HUES64 (cell line): ENCODE measurements around the gene NOC2L.
"Not testable (repeated sequence)": the region's sequence is repeated elsewhere in the genome, so short reads cannot be mapped to it uniquely, and the experiment has no call there.

Experiments used
- H3K27ac ChIP-seq: 2 replicates; pipeline ENCODE4 v1.7.0; 2013; ENCODE audit warnings: low read depth, low read length, inconsistent platforms
- H3K27me3 ChIP-seq: 2 replicates; pipeline ENCODE4 v1.6.1; 2013; ENCODE audit warnings: mild to moderate bottlenecking, low read length; ENCODE audit not compliant: insufficient read depth
- H3K36me3 ChIP-seq: 2 replicates; pipeline ENCODE4 v1.6.1; 2013; ENCODE audit warnings: mild to moderate bottlenecking, low read length; ENCODE audit not compliant: insufficient read depth
- H3K4me1 ChIP-seq: 2 replicates; pipeline ENCODE4 v1.6.1; 2013; ENCODE audit warnings: mild to moderate bottlenecking, low read length, moderate library complexity; ENCODE audit not compliant: insufficient read depth
- H3K4me3 ChIP-seq: 2 replicates; pipeline ENCODE4 v1.5.1; 2013; ENCODE audit warnings: mild to moderate bottlenecking, low read length, moderate library complexity
- H3K9ac ChIP-seq: 2 replicates; pipeline ENCODE4 v1.6.1; 2013; ENCODE audit warnings: mild to moderate bottlenecking, low read depth, low read length
- H3K9me3 ChIP-seq: 2 replicates; pipeline ENCODE4 v1.6.1; 2013; ENCODE audit warnings: low read depth, low read length; ENCODE audit not compliant: insufficient read depth
- WGBS: fragments of 150-250, 120-280 bp; methylation state at CpG from one replicate; pipeline ENCODE4 v1.1.7; 2013; ENCODE audit warnings: missing lambda C conversion rate; 5-methylcytosine and 5-hydroxymethylcytosine counted together

The NOC2L gene

DNA sequence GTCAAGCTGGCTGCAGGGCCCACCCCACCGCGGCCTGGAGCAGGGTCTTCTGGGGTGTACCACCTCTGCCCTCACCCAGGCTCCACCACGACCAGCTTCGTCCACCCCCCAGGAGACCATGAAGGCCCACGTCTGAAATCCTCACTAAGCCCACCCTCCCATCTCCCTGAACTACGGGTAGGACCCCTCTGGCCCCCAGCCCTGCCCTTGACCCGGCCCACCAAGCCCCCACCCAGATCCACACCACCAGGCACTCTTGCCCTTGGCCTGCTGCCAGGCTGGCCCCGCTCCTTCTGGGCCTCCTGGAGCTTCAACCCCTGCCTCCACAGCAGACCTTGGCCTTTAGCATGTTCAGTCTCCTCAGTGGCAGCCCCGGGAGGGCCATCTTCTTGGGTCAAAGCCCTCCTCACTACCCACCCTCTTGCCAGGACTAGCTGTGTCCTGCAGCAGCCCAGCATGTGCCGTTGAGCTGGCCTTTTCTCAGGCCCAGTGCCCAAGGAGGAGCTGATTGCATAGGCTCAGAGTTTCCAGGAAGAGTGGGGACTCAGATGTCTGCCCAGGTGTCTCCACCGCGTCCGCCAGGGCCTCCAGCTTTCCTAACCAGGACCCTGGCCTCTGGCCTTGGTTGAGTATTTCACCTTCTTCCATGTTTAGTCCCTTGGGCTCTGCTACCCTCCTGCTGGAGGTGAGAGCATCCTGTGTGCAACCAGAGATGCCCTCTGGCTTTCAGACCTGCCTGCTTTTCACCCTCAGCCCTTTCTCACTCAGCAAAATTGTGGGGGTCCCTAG lies 53.1 kb downstream of the NOC2L start:
- Histone ChIP-seq H3K9me3 (no peaks in the 10 kb centered on the region), H3K4me3 (no peak overlapping the region), H3K36me3 (no peaks in the 10 kb centered on the region), H3K27me3 (peaks cover 67% of the 10 kb centered on the region), H3K4me1 (no peaks in the 10 kb centered on the region), H3K9ac (no peak overlapping the region), H3K27ac (no peak overlapping the region)
- WGBS: 84% methylated on average over 13 of the region's 13 CpGs

DNA sequence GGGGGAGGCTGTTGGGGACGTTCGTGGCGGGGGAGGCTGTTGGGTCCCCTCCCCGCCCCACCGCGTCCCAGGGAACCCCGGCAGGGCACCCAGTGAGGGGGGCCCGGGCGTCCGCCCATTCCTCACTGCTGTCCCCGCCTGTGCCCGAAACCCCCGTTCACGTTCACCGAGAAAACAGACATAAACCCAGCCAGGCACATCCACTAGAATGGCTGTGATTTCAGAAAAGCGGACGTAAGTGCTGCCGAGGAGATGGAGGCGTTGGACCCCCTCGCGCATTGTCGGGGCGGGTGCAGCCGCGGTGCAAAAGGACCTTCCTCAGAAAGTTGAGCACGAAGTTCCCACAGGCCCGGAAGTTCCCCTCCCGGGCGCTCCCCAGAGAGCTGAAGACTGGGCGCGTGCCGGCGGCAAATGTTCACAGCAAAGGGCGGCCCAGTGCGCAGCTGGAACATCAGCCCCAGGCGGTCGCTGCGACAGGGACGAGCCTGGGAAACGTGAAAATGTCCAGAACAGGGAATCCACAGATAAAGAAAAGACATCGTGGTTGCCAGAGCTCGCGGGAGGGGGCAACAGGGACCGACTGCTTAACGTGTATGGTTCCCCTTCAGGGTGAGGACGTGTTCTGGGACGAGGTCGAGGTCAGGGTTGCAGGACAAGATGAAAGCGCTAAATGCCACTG lies 53.8 kb downstream of the NOC2L start:
- Histone ChIP-seq H3K4me3 (peak overlapping the region; percentile 59), H3K27ac (no peak overlapping the region), H3K9ac (peak overlapping the region; percentile 65), H3K27me3 (peaks cover 66% of the 10 kb centered on the region), H3K4me1 (no peaks in the 10 kb centered on the region), H3K36me3 (no peaks in the 10 kb centered on the region), H3K9me3 (no peaks in the 10 kb centered on the region)
- 7% methylated on average over 49 of the region's 49 CpGs for WGBS

DNA sequence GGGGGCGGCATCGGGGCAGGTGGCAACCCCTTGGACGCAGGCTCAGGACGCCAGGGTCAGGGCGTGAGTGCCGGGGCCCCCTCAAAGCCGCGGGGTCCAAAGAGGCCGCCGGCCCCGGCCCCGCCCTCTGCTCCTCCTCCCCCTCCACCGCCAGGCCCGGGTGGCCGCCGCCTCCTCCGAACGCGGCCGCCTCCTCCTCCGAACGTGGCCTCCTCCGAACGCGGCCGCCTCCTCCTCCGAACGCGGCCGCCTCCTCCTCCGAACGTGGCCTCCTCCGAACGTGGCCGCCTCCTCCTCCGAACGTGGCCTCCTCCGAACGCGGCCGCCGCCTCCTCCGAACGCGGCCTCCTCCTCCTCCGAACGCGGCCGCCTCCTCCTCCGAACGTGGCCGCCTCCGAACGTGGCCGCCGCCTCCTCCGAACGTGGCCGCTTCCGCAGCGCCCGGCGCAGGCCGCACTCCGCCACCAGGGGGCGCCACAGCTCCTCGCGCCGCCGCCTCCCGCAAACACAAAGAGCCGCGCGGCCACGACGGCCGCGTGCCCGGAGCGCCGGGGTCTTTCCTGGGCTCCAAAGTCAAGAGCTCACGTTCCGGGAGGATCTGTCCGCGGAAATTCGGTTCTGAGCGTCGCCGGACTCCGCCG lies 54.6 kb downstream of the NOC2L start:
- H3K9me3 ChIP-seq: no peaks in the 10 kb centered on the region
- peaks cover 70% of the 10 kb centered on the region for H3K27me3 ChIP-seq
- WGBS: 2% methylated on average over 90 of the region's 91 CpGs

DNA sequence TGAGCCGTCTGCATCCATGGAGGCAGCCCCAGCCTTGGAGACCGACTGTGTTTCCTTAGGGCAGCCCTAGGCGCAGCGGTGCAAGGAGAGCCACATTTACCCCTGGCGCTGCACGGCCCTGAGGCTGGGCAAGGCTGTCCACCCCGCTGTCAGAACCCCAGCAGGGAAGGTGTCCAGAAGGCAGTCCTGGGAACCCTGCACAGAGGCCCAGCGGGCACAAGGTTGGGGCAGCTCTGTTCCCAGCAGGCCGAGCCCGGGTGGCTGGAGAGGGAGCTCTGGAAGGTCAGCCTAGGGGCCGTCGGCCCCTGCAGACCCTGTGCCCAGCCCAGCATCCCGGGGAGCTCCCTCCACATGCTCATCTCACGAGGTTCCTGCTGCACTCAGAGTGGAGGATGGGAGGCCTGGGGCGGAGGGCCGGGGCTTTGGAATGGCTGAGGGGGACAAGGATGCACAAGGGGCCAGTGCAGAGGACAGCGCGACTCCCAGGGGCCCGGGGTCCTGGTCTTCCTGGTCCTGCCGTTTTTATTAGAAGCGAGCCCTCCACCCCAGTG lies 55.3 kb downstream of the NOC2L start:
- no peak overlapping the region for H3K27ac ChIP-seq
- no peaks in the 10 kb centered on the region for H3K4me1 ChIP-seq
- no peaks in the 10 kb centered on the region for H3K36me3 ChIP-seq
- H3K27me3 ChIP-seq: peaks cover 72% of the 10 kb centered on the region
- no peak overlapping the region for H3K9ac ChIP-seq
- no peaks in the 10 kb centered on the region for H3K9me3 ChIP-seq
- no peak overlapping the region for H3K4me3 ChIP-seq
- 76% methylated on average over 21 of the region's 21 CpGs for WGBS

More for the DNA sequence above, 54.6 kb downstream of the NOC2L start:
- Histone ChIP-seq H3K9ac (no peak overlapping the region), H3K36me3 (no peaks in the 10 kb centered on the region), H3K27ac (no peak overlapping the region), H3K4me1 (no peaks in the 10 kb centered on the region), H3K4me3 (peak overlapping the region; percentile 29; the same call in 1 of the 2 replicates)

DNA sequence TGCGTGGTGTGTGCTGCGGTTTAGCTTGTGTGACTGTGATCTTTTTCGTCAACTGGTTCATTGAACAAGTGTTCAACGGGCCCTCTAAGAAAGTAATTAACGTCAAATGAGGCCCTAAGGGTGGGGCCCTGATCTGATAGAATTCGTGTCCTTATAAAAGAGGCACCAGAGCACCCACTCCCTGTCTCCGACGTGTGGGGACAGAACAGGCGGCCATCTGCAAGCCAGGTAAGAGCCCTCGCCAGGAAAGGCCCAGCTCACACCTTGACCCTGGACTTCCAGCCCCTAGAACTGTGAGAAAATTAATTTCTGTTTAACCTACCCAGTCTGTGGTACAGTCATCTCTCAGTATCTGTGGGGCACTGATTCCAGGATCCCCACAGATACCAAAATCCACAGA lies 55.8 kb downstream of the NOC2L start:
- Histone ChIP-seq H3K36me3 (no peaks in the 10 kb centered on the region), H3K27ac (no peak overlapping the region), H3K9me3 (no peaks in the 10 kb centered on the region), H3K9ac (no peak overlapping the region), H3K4me1 (no peaks in the 10 kb centered on the region), H3K4me3 (no peak overlapping the region), H3K27me3 (peaks cover 72% of the 10 kb centered on the region)
- 89% methylated on average over 10 of the region's 10 CpGs for WGBS

DNA sequence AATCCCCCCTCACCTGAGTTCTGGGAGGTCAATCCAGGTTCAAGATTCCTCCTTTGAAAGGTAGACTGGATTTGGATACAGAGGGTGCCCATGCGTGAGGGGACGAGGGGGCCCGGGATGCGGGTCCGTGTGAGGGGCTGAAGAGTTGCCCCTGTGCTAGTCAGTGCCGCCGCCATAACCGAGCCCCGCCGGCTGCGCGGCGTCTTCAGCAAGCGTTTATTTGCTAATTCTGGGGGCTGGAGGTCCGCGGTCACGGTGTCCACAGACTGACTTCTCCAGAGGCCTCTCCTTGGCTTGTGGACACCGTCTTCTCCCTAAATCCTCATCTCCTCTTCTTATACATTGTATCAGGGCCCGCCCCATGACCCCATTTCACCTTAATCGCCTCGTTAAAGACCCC lies 56.3 kb downstream of the NOC2L start:
- Histone ChIP-seq H3K27me3 (peaks cover 73% of the 10 kb centered on the region), H3K9ac (no peak overlapping the region), H3K4me3 (no peak overlapping the region), H3K9me3 (no peaks in the 10 kb centered on the region), H3K4me1 (no peaks in the 10 kb centered on the region), H3K36me3 (no peaks in the 10 kb centered on the region), H3K27ac (no peak overlapping the region)
- 92% methylated on average over 21 of the region's 21 CpGs for WGBS

DNA sequence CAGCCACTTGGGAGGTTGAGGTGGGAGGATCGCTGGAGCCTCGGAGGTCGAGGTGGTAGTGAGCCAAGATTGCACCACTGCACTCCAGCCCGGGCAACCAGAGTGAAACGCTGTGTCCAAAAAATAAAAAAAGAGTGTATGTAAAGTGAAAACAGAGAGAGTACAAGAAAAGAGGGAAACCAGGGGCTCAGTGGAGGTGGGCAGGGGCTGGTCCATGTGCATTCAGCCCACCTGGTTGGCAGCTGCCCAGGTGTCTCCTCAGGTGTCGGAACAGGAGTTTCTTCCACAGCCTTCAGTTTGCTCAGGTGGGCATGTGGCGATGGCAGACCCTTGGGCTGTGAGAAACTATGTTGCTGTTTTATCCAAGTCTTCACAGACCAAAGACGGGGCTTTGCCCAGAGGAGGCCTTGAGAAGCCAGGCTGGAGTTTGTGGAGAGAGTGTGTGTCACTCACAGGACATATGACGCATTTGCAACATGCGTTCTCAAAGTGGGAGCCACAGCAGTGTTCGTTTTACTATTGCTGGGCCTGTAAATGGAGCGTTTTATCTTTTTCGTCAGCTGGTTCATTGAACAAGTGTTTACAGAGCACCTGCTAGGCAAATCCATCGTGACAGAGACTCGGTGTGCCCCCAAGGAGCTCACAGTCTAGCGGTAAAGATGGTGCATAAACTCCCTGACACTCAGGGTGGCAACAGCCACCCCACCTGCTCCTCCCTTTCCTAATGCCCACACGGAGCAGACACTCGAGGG lies 57.8 kb downstream of the NOC2L start:
- H3K4me1 ChIP-seq: no peaks in the 10 kb centered on the region
- no peaks in the 10 kb centered on the region for H3K9me3 ChIP-seq
- no peak overlapping the region for H3K4me3 ChIP-seq
- H3K36me3 ChIP-seq: no peaks in the 10 kb centered on the region
- peaks cover 68% of the 10 kb centered on the region for H3K27me3 ChIP-seq
- H3K27ac ChIP-seq: no peak overlapping the region
- WGBS: 86% methylated on average over 18 of the region's 18 CpGs
- no peak overlapping the region for H3K9ac ChIP-seq

DNA sequence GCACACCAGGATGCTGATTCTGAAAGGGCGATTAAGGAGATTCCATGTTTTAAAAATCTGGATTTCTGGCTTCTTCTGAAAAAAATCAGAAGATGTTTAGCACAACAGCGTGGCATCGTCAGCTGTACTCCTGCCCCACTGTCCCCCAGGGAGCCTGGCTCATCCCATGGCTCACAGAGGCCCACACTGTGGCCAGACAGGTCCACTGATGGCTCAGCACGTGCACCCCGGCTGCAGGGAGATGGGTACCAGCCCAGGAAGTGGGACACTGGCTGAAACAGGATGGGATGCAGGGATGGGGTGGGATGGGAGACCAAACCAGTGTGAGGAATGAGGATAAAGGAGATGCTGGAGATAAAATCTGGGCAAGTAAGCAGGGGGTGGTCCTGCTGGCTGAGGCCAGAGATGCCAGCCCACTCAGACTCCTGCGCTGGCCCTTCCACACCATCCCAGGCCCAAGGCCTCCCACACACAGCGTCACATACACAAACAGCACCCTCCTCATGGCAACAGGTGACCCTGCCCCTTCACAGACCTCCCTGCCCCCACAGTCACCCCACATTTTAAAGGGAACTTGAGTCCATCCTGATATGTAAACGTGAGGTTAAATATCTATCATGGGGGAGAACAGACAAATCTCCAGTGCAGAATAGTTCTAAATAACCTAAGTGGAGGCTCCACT lies 59.3 kb downstream of the NOC2L start:
- 90% methylated on average over 8 of the region's 8 CpGs for WGBS
- Histone ChIP-seq H3K4me1 (no peaks in the 10 kb centered on the region), H3K27ac (no peak overlapping the region), H3K4me3 (no peak overlapping the region), H3K9ac (no peak overlapping the region), H3K9me3 (no peaks in the 10 kb centered on the region), H3K27me3 (peaks cover 57% of the 10 kb centered on the region), H3K36me3 (no peaks in the 10 kb centered on the region)

DNA sequence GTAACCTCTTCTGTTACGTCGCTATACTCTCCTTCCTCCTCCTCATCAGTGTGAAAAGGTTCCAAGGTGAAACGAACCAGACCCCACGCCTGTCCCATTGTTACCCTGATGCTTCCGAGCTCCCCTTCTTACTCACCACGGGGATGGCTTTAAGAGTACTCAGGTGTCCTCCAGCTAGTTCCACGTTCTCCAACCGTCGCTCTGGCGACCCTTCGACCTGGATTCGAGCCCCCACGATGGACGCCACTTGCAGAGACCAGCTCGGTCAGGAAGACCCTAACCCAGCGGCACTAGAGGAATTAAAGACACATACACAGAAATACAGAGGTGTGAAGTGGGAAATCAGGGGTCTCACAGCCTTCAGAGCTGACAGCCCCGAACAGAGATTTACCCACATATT lies 61.1 kb downstream of the NOC2L start:
- not testable (repeated sequence) for H3K9me3 ChIP-seq, H3K36me3 ChIP-seq, H3K4me1 ChIP-seq, H3K4me3 ChIP-seq, H3K27ac ChIP-seq, H3K9ac ChIP-seq
- peaks cover 46% of the 10 kb centered on the region for H3K27me3 ChIP-seq
- 81% methylated on average over 15 of the region's 17 CpGs for WGBS

DNA sequence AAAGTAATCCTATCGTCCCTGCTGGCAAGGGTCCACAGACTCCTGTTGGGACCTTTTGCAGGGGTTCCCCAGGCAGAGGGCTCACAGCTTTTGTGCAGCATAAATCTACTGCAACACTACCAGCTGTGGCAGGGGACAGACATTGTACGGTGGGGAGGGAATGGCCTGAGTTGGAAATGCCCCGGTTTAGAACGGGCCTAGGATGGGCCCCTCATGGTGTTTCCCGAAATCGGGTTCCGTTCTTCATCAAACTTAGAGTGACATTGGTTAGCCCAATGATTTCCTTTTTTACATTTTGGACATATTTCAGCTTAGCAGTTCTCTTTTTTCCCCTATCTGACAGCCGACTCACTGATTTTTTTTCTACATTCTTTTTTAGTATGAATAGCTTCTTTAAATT lies 61.8 kb downstream of the NOC2L start:
- Histone ChIP-seq H3K9ac (no peak overlapping the region), H3K4me1 (no peaks in the 10 kb centered on the region), H3K9me3 (no peaks in the 10 kb centered on the region), H3K27ac (no peak overlapping the region), H3K36me3 (no peaks in the 10 kb centered on the region), H3K4me3 (no peak overlapping the region), H3K27me3 (peaks cover 42% of the 10 kb centered on the region)
- WGBS: 89% methylated on average over 7 of the region's 8 CpGs
